Stimulated activated CD4-positive, alpha-beta T cell treated with anti-CD3 and anti-CD28 coated beads, Interleukin-1b, Interleukin-23, amount 100 ng/mL, for 4 hours (primary cell): ENCODE results near the gene ISLR.
"Not testable (repeated sequence)": the region's sequence is repeated elsewhere in the genome, so short reads cannot be mapped to it uniquely, and the experiment has no call there.

Experiments used
- DNase-seq, 2 donors: peaks; one replicate each; pipeline ENCODE4 v3.0.0-alpha.2; 2020; ENCODE audit warnings: low read depth in 2 of 2

Gene ISLR

GRCh38 chr15:74136814-74137536, 36.5 kb upstream of the ISLR start:
- no peak for DNase-seq

GRCh38 chr15:74137537-74137894, 36.0 kb upstream of the ISLR start:
- DNase-seq, result no peak

- DNase-seq, result no peak
These were observed 34.9 kb upstream of the ISLR start for GRCh38 chr15:74138642-74139041.

GRCh38 chr15:74141591-74141990, 31.9 kb upstream of the ISLR start:
- no peak for DNase-seq

DNA sequence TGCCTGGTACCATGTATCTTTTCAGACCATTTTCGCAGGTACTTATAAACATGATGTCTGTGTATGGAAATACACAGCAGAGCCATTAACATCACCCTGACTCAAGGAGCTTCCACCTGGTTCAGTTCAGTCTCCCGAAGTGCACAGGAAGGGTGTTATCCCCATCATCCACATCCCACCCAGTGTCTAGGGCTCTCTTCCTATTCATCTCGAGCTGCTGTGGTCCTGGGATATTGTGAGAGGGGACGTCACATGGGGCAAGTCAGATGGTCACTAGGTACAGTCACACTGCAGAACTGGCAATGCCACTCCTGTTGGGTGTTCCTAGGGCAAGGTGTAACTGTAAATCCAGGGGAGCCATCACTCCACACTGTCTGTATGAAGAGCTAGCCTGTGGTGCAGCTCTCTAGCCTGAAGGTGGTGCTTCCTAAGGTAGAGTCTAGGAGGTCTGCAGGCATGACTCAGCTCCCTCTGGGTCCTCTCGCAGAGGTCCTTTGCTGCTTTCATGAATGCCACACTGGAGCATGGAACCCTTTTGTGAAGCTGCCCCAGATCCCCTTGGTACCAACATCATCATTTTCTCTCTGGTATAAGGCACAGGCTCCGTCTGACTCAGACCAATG, 29.2 kb upstream of the ISLR start:
- no peak for DNase-seq

DNA sequence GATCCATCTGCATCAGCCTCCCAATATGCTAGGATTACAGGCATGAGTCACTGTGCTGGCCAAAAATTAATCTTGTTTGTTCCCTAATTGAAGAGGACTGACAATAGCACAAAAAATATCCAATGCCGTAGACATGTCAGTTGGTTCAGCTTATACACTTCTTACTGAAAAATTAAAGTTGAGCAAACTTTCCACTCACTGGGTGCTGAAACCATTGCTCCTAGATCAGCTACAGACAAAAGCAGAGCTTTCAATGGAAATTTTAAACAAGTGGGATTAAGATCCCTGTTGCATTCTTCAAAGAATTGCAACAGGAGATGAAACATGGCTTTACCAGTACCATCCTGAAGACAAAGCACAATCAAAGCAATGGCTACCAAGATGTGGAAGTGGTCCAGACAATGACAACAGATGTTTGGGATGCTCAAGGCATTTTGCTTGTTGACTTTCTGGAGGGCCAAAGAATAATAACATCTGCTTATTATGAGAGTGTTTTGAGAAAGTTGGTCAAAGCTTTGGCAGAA, 27.2 kb upstream of the ISLR start:
- no peak for DNase-seq

GRCh38 chr15:74147051-74147450, 26.5 kb upstream of the ISLR start:
- DNase-seq, result no peak

- DNase-seq, result no peak
These were observed 17.6 kb upstream of the ISLR start for GRCh38 chr15:74155766-74156417.

DNA sequence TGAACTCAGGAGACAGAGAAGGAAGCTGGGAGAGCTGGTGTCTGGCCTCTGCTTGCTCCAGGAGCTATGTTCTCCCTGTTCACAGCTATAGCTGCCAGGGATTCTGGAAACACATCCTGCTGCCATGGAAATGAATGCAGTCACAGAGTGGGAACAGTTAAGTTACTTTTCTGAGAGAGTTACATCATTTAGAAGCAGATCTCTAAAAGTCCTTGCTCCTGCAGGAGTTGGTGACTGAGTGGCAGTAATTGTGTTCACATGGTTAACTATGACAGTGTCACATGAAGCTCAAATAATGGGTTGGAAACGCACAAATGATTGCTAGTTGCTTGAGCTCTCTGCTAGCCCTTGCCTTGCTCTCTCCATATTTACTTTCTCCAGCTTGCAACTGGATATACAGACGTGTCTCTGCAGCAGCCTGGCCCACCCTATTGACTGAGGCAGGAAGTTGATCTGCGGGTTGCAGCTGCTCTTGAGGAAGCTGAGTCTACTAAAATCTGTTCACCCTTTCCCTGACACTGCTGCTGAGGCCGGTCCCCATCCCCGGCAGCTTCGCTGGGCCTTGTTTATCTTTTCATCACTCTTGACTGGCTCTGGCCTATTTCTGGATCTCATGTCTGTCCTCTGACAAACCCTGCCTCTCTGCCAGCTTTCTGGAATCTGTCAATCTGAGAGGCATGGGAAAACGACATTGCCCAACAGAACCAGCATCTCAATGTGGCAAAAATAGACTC, 16.7 kb upstream of the ISLR start:
- no peak for DNase-seq

GRCh38 chr15:74157868-74158827, 15.4 kb upstream of the ISLR start:
- no peak for DNase-seq

- no peak for DNase-seq
These were observed 14.5 kb upstream of the ISLR start for GRCh38 chr15:74158855-74159650.

DNA sequence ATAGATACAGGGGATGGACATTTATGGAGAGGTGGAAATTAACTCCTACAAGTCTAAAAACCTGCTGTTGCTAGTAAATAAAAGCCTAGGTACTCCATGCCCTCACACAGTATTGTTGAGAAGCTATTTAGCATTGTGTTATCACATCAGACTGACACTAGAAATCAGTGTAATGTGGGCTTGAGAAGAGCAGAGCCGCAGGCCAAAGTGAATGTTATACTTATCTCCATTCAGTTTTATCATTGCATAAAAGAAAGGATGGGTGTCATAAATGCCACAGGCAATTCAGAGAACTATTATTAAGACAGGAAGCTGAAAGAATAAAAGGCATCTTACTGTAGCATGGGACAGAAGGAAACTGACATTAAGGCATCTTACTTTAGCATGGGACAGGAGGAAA, 13.7 kb upstream of the ISLR start:
- no peak for DNase-seq

- DNase-seq, result not testable (repeated sequence)
These were observed 13.1 kb upstream of the ISLR start for GRCh38 chr15:74160390-74160789.

GRCh38 chr15:74162195-74162536, 11.3 kb upstream of the ISLR start:
- not testable (repeated sequence) for DNase-seq

DNA sequence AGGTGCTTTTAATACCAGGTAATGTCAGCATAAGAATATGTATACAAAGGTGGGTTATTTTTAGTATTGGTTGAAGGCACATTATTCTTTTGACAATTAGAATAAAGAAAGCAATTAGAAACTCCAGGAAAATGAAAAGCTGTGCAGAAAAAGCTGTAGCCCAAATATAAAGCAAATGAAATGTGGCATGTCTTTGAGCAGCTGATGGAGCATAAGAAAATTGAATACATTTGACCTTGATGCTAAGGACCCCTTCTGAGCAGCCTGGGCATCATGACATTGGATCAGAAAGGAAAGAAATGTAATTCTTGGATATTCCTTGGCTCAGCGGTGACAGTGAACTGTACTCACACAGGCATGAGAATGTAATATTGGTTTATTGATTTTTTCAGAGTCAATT, 8.0 kb upstream of the ISLR start:
- DNase-seq, result no peak

- no peak for DNase-seq
These were observed 5.6 kb upstream of the ISLR start for GRCh38 chr15:74167891-74168331.

- DNase-seq, result no peak
These were observed 4.8 kb upstream of the ISLR start for GRCh38 chr15:74168711-74169126.

DNA sequence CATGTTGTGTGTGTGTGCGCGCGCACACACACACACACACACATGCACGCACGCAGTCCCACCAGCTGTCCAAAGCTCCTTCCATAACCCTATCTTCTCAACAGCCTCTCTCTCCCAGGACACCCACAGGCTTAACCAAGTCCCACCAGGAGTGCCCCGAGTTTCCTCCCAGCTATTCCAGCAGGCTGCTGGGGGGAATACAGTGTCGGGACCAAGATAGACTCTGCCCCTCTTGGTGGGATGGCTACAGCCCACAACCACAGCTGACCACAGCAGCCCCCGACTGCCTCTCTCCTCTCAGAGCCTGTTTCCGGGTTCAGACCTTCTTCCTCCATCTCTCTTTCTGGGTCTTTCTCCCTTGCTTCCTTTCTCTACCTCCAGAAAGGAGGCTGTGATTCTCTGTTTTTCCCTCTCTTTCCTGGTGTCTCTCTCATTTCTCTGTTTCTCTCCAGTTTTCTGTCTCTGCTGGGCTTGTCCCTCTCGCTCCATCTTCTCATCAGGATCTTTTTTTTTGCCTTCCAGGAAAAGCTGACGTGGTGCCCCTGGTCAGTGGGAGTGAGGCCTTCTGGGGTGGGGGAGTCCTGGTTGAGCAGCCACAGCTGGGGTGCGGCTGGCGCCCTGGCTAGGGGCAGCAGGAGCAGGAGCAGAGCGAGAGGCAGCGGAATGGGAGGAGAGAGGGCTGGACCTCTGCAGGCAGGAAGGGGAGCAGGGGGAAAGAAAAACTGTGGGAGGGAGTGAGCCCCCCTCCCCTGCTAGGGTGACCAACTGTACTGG, 3.3 kb upstream of the ISLR start:
- no peak for DNase-seq

- DNase-seq, result no peak
These were observed 2.5 kb upstream of the ISLR start for GRCh38 chr15:74170875-74171578.
